Measurements from ENCODE around the gene MAP6D1.
"Not testable (repeated sequence)": the region's sequence is repeated elsewhere in the genome, so short reads cannot be mapped to it uniquely, and the experiment has no call there.

MAP6D1 gene

DNA sequence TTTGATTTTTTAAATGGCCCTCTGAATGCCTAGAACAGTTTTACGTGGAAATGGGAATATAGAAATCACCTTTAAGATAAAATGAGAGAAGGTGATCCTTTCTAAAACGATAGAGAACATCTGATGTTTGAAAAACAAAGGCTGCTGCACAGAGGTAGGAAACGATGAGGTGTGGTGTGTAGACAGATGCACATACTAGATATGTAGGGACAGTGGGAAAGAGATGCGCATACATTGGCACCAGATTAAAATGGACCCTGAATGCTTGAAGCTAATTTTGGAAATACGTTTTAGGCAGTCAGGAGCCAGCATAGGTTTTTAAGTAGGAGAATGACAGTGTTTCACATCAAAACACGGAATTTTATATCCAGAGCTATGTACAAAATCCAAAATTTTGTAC lies 29.0 kb downstream of the MAP6D1 start:
- no peak for DNase-seq

DNA sequence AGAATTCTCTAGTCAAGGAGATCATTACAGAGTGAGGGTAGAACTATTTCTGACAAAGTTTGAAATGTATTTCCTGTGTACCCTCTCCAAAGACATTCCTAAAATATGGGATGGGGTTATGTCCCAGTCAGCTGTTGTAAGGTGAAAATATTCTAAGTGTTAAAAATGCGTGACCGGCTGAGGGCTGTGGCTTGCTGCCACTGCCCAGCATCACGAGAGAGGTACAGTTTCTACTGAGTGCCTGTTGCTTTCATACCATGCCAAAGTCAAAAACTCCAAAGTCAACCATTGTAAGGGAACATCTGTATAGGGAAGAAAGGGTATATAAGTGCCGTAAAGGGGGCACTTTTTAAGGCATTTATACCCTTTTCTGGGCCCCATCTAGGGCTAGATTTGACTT lies 30.9 kb downstream of the MAP6D1 start:
- no peak for DNase-seq

DNA sequence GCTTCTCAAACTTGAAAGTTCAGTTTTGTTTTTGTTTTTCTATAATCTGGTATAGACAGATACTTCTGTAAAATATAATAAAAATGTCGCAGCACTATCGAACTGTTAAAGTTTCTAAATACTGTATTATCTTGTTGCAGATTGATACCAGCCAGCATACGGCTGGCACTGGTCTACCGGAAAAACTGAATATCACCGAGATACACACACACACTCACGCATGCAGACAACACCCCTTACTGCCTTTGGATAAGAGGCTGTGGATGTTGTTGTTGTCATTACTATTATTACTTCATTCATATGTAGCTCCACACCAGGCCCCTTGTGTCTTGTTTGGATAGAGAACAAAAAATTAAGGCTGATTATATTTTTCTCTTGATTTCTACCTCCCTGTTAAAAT lies 32.4 kb downstream of the MAP6D1 start:
- no peak for DNase-seq

DNA sequence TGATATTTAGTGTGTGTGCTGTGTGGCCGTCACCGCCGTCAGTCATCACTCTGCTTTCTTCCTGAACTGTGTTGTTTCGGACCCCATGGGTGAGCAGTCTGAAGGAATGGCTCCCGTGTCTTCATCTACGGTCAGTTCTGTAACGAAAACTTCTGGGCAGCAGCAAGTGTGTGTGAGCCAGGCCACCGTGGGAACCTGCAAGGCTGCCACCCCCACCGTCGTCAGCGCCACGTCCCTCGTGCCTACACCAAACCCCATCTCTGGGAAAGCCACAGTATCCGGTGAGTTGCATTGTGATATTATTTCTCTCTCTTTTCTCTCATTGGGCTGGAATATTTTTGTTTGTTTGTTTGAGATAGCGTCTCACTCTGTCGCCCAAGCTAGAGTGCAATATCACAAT lies 34.7 kb downstream of the MAP6D1 start:
- DNase-seq: no peak

DNA sequence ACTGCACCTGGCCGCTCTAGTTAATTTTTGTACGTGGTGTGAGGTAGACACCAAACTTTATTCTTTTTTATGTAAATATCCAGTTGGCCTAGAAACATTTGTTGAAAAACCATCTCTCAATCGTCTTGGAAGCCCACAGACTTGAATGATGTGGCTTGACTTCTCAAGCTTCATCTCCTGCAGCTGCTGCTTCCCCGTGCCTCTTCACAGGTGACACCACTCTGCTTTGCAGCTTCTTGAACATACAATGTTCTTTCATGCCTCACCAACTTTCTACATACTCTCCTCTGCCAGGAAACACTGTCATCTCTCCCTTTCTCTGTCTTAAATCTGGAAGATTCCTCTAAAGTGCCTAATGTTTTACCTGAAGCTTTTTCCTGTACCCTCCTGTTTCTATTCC lies 35.6 kb downstream of the MAP6D1 start:
- DNase-seq: no peak

DNA sequence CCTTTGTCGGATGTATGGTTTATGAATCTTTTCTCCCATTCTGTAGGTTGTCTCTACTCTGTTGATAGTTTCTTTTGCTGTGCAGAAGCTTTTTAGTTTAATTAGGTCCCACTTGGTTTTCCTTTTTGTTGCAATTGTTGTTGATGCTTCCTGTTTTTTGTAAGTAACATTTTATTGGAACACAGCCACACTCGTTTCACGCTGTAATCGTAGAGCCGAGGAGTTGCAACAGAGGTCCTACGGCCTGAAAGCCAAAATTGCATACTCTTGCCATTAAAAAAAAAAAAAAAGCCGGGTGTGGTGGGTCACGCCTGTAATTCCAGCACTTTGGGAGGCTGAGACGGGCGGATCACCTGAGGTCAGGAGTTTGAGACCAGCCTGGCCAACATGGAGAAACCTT lies 40.9 kb downstream of the MAP6D1 start:
- DNase-seq: not testable (repeated sequence)

DNA sequence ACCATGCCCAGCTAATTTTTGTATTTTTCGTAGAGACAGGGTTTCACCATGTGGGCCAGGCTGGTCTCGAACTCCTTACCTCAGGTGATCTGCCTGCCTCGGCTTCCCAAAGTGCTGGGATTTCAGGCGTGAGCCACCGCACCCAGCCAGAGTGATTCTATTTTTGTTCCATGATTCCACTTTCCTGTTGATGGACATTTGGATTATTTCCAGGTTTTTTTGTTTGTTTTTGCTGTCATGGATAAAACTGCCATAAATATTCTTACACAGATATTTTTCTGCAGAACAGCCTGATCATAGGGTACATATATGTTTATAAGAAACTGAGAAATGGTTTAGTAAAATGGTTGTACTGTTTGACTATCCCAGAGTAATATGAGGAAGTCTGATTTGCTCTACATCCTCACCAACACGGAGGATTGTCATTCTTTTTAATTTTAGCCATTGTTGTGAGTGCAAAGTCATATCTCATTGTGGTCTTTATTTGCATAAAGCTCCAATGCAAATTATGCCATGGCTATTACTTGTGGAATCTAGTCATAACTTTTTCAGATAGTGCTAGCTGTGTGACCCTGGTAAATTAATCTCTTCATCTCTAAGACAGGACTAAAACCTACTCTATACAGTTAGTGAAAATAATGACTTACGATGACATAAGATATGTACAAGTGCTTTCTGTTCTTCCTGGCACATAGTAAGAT lies 42.7 kb downstream of the MAP6D1 start:
- no peak for DNase-seq

DNA sequence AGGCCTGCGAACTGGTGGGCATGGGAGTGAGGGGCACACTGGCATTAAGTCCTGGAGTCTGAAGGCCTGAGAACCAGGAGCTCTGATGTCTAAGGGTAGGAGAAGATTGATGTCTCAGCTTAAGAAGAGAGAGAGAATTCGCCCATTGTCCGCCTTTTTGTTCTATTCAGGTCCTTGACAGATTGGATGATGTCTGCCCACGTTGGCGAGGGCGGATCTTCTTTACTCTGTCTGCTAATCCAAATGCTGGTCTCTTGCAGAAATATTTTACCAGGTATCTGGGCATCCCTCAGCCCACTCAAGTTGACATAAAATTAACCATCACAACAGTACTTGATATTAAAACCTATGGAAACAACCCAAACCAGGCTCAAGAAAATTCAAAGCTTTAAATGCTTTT lies 44.1 kb downstream of the MAP6D1 start:
- no peak for DNase-seq

DNA sequence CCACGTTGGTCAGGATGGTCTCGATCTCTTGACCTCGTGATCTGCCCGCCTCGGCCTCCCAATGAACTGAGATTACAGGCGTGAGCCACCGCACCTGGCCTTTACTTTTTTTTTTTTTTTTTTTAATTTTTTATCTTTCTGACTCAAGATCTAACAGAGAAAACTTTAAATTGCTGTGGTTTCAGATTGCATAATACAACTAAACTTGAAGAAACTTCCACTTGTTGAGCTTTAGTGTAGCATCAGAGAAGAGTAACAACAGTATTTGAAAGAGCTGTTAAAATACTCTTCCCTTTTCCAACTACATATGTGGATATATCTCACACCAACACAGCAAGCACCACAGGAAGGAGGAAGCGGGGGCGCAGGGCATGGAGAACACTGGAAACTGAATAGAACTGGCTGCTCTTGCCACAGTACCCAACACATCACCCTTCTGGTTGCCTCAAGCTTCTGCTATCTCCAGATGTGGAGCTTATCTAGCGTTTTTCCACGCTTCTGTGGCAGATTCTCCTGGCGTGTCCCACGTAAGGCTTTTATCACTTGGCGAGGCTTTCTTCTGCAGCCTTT lies 45.4 kb downstream of the MAP6D1 start:
- DNase-seq: no peak

DNA sequence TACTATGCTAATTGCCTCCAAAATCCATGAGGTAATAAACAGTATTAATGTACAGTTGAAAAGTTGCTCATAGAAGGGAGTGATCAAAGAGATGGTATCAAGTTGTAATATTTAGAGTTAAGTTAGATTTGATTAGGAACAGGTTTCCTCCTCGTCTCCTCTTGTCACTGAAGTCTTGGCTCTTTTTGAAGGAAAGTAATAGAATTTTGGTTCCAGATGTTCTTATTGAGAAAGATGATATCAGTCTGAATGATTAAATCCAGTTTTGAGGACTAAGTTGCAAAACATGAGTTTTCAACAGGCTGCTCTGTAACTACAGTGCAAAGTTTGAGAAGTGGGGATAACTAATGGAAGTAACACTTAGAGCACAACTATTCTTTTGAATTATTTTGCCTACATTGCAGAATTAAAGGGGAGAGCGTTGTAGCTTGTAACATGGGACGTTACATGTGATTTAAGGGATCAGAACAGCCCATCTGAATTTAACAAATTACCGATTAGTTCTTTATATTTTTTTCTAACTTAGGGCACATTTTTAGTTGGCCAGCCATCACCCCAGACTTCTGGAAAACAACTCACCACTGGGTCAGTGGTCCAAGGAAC lies 48.3 kb downstream of the MAP6D1 start:
- no peak for DNase-seq

DNA sequence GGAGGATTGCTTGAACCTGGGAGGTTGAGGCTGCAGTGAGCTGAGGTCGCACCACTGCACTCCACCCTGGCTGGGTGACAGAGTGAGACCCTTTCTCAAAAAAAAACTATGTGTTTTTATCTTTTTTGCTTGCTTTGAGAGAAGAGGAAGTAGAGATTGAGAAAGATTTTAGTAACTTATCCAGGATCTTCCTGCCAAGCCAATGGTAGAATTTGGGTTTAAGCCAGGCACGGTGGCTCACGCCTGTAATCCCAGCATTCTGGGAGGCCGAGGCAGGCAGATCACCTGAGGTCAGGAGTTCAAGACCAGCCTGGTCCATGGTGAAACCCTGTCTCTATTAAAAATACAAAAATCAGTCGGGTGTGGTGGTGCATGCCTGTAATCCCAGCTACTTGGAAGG lies 48.9 kb downstream of the MAP6D1 start:
- not testable (repeated sequence) for DNase-seq

DNA sequence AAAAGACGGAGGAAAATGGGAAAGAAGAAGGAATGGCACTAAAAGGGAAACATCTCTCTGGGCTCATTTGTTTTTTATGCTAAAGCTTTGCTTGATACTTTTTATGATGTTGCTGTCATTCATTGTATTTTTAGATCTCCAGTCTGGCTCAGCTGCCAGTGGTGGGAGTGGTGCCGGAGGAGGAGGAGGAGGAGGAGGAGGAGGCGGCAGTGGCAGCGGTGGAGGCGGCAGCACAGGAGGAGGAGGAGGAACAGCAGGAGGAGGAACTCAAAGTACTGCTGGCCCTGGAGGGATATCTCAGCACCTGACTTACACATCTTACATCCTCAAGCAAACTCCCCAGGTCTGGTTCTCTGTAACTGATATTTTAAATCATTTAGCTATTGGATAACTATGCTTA lies 49.6 kb downstream of the MAP6D1 start:
- DNase-seq: no peak

DNA sequence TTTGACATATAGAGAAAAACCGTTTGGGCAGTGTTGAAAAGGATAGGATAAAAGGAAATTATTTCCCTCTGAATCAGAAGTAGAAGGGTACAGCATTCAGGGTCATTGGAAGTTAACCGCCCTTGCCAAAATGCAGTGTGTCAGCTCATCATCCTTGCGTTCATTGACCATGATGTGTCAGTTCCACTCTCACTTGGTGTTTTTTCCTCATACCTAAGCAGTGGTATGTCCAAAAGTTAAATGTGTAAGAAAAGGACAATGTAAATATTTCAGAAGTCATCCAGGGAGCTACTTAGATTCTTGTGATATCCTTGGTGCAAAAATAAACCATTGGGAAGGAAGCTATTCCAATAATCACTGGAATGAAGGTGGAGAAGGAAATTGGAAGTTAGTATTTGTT lies 50.7 kb downstream of the MAP6D1 start:
- DNase-seq: no peak

DNA sequence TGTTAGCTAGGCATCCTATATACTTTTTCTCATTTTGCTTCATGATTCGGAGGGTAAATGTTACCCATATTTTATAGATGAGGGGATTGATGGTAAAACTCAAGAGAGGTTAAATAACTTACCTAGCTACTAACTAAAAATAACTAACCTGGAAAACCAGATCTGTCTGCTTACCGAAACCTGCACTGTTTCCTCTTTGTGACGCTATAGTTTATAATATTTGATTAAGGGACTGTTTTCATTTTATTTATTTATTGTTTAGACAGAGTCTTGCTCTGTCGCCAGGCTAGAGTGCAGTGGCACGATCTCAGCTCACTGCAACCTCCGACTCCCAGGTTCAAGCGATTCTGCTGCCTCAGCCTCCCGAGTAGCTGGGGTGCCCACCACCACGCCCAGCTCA lies 55.9 kb downstream of the MAP6D1 start:
- no peak for DNase-seq

DNA sequence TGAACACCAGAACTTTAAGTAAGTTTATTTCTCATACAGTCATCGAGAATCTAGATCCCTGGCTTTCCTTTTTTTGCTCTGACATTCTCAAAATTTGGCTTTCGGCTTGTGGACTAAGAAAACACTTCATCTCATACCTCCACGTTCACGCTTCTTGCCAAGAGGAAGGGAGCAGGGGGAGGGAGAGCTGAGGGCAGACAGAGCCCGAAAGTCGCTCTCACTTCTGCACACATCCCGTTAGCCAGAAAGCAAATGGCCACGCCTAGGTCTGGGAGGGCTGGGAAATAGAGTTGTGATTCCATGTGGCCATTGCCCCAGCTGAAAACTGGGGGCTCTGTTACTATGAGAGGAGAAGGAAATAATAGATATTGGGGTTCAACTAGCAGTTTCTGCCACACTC lies 57.3 kb downstream of the MAP6D1 start:
- DNase-seq: no peak

DNA sequence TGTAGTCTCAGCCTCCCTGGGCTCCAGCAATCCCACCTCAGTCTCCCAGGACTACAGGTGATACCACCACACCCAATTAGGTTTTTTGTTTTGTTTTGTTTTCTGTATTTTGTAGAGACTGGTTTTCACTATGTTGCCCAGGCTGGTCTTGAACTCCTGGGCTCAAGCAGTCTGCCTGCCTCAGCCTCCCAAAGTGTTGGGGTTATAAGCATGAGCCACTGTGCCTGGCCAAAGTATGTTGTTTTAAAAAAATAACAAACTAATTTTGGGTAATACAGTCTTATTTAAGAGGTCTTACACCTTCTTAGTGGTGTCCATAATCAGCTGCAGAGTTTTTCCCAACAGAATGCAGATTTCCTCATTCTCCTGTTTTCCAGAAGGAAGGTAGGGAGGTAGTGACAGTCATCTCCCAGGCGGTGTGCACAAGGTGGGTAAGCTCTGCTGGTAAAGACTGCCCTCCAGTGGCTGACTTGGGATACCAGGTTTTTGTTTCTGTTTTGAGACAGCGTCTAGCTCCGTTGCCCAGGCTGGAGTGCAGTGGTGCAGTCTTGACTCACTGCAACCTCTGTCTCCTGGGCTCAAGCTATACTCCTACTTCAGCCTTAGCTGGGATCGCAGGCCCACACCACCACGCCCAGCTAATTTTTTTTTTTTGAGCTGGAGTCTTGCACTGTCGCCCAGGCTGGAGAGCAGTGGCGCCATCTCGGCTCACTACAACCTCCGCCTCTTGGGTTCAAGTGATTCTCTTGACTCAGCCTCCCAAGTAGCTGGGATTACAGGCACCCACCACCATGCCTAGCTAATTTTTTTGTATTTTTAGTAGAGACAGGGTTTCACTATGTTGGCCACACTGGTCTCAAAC lies 58.4 kb downstream of the MAP6D1 start:
- DNase-seq: peak; percentile 86

DNA sequence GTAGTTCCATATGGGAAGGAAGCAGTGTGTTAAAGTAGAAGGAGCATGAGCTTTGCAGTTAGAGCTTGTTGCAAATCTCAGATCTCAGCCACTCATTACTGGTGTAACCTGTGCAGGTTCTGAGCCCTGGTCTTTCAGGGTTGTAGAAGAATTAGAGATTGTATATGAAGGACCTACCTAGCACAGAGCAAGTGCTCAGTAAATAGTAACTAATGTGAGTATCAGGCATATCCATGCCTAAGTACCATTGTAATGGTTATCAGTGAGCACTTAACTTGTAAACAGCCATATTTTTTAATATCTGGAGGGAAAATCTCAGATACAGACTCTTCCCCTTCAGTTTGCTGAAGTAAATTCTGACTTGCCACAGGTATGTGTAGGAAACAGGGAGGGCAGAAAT lies 59.3 kb downstream of the MAP6D1 start:
- DNase-seq: no peak
